GM18499 (cell line): ENCODE results near the gene ACOD1.
A peak's percentile ranks its signal among the peaks of the same experiment; 100 is the strongest.
"Not testable (repeated sequence)": the region's sequence is repeated elsewhere in the genome, so short reads cannot be mapped to it uniquely, and the experiment has no call there.

Source experiments
- ATAC-seq: cut with Tn5 transposase; IDR thresholded peaks from one replicate; pipeline ENCODE4 v1.9.1; 2021; ENCODE audit warnings: moderate number of reproducible peaks; ENCODE audit not compliant: insufficient read depth, unreplicated experiment

The ACOD1 gene

GRCh38 chr13:76950101-76950500 is 1.8 kb downstream of the ACOD1 start:
- ATAC-seq: no peak

- no peak for ATAC-seq
Measured at GRCh38 chr13:76953968-76954367, 5.7 kb downstream of the ACOD1 start.

GRCh38 chr13:76954538-76954937 is 6.2 kb downstream of the ACOD1 start:
- no peak for ATAC-seq

GRCh38 chr13:76955193-76955592 is 6.9 kb downstream of the ACOD1 start:
- ATAC-seq: no peak

DNA sequence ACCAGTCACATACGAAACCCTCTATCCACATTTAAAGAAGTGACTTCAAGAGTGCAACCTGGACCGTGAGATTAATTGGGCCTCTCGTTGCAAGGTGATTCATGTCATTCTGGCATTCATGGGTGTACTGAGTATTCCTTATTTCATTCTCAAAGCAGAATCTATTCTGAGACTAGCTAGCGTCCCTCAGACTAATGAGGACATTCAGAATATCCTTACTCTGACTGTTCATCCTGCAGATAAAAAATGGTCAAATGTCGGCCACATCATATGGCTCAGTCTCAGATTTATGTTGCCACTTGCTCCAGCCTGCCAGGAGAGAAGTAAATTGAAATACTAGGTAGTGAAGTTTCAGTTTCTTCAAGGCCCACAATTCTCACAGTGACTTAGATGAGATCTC is 7.3 kb downstream of the ACOD1 start:
- no peak for ATAC-seq

GRCh38 chr13:76958841-76959432 is 10.6 kb downstream of the ACOD1 start:
- ATAC-seq: no peak

DNA sequence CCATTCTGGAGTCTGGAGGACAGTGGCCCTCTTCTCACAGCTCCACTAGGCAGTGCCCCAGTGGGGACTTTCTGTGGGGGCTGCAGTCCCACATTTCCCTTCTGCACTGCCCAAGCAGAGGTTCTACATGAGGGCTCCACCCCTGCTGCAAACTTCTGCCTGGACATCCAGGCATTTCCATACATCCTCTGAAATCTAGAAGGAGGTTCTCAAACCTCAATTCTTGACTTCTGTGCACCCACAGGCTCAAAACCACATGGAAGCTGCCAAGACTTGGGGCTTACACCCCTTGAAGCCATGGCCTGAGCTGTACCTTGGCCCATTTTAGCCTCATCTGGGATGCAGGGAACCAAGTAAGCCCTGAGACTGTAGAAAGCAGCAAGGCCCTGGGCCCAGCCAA is 11.4 kb downstream of the ACOD1 start:
- ATAC-seq: not testable (repeated sequence)

DNA sequence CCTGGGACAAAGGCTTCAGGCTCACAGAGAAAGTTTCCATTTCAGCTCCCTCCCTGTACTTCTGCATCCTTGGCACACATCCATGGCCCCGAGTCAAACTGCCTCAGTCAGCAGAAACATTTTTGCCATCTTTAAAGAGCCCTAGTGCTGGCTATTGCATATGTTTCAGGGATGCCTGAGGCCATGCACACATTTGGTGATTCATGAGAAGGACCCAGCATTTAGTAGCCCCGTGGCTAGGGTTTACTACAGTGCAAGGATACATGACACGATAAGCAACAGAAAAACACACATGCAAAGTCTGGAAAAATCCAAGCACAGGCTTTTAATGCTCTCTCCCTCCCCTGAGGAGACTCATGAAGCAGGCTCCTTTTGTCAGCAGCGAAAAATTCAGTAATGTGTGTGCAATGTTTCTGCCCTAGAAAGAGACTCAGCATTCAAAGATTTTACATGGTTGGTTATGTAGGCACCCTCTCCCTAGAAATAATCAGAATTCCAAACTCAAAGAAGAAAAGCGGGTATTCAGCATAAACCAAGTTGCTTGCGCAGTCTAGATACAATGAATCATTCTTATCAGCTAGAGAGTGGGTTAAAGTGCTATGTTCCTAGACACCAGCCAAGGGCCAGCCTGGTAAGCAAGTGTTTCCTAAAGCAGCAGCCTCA is 17.6 kb downstream of the ACOD1 start:
- ATAC-seq: no peak

- no peak for ATAC-seq
Measured at GRCh38 chr13:76967031-76967430, 18.7 kb downstream of the ACOD1 start.

DNA sequence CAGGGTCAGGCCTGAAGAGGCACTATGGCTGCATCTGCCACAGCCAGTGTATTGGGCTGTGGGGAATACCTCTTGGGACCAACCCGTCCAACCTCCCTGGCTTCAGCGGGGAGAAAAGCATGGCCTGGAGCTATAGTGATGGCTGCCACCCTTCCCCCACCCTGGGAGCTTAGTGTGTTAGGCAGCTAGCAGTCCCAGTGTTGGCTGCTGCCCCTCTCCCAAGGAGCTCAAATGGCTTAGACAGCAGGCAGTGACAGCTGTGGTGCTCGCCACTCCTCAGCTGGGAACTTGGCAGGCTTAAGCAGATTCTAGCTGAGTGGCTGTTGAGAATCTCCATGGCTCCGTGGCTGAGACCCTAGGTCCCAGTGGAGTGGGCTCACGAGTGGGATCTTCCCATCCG is 19.7 kb downstream of the ACOD1 start:
- ATAC-seq: no peak

DNA sequence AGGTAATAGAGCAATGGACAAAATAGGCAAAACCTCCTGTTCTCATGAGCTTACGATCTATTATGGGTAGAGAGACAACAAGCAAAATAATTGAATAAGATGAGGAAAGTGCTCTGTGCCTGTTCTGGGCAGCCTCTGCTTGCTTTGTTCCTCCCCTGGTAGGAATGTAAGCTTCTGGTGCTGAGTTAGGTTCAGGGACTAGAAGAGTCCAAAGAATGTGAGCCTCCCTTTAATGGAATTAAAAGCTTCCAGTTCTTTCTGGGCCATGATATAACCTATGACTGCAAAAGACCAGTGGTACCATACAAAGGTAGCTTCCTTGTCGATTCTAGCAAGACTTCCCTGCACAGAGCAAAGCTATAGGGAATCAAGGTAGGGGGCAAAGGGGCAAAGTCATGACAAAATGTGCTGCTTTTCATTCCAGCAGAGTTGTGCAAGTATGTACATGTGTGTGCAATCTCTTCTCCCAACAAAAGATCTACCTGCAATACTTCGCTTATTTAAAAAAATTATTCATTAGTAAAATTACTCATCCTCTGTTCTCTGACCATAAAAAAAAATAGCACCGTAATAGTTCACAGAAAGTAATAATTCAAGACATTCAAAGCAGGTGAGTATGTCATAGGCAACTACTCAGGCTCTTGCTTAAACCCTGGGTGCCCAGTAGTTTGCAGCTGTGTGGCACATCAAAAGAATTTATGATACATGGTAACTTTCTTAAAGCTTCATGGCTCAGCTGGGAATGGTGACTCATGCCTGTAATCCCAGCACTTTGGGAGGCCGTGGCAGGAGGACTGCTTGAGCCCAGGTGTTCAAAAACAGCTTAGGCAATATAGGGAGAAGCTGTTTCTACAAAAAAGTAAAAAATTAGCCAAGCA is 21.4 kb downstream of the ACOD1 start:
- no peak for ATAC-seq

- ATAC-seq: peak; percentile 77
Measured at GRCh38 chr13:76971215-76971614, 22.9 kb downstream of the ACOD1 start.

GRCh38 chr13:76971851-76972829 is 23.8 kb downstream of the ACOD1 start:
- no peak for ATAC-seq

GRCh38 chr13:76973920-76974617 is 25.8 kb downstream of the ACOD1 start:
- no peak for ATAC-seq

DNA sequence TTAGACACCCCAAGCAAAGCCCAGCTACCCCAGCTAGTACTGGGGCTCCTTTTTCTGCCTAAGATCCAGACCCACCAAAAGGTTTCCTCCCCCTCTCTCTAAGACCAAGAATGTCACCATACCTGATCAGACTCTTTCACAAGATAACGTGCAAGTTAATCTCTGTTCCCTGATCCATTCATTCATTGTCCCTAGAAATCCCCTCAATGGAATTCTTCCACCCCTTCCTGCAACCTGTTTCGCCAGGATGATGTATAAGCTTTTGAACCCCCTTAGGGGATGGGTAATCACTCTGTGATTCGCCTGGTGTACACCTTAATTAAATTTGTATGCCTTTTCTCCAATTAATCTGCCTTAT is 26.3 kb downstream of the ACOD1 start:
- ATAC-seq: no peak

GRCh38 chr13:76975863-76976262 is 27.6 kb downstream of the ACOD1 start:
- ATAC-seq: no peak

GRCh38 chr13:76976490-76976889 is 28.2 kb downstream of the ACOD1 start:
- no peak for ATAC-seq

GRCh38 chr13:76976929-76977328 is 28.6 kb downstream of the ACOD1 start:
- no peak for ATAC-seq

DNA sequence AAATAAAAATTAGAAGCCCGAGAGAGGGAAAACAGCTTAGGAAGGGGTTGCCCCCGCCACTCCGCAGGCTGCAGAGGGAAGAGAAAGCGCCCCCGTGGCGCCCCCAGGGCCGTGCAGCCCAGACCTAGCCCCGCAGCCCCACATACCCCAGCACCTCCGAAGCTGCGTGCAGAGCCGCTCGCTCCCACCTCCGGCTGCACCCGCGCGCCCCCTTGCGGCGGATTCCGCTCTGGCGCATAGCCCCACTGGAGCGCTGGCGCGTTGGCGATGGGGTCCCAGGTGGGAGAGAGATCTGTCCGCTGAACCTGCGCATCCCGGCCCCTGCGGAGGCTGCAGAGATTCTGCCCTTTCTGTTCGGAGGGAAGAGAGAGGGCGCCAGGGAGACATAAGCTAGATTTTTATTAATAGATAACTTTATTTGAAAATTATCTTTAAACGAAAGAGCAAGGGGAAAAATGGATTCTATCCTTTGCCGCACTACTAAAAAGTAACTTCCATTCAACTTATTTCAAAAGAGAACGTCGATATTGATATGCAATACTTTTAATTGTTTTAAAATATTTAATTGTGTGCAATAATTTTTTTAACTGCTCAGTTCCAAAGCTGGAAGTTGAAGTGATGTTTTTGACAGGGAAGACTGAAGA is 31.9 kb downstream of the ACOD1 start:
- ATAC-seq: peak; percentile 89
